Sciatic nerve (tissue), 2 donors: ENCODE data around the gene KSR1. TPM values are rescaled to one million over a fixed set of nuclear protein-coding genes. Genes with fewer than 3 reads are reported as not detected.
A peak's percentile ranks its signal among the peaks of the same experiment; 100 is the strongest.

Experiments
- ATAC-seq: fragments of 200-7000 bp; cut with Tn5 transposase; one replicate; pipeline ENCODE4 v1.9.1; 2020; ENCODE audit warnings: mild to moderate bottlenecking, moderate library complexity
- DNase-seq: peaks from one replicate; pipeline ENCODE4 v3.0.0-alpha.2; 2020; ENCODE audit warnings: low spot score
- intact Hi-C: fragments of 100-400 bp; cut with DNase I; formaldehyde crosslinking; loops from one replicate; pipeline ENCODE4 v1.14.2; 2022
- total RNA-seq: library from RNA; stranded (reverse); fragmentation: NEBNext Ultra II Directional; extraction: Animal tissue kit (Norgen Biotek cat#: 25700); gene quantifications from one replicate; pipeline ENCODE4 v1.2.1, GENCODE V29; 2021
- donor health status: DM: no; HTN: no; CAD: no.
- donor health status: DM: no; HTN: no; CAD: no.

The KSR1 gene
- total RNA-seq, 1 donor from 2014 or later: 82.2 TPM

- intact Hi-C loops: no loop called here
- ATAC-seq: peak; percentile 39
- DNase-seq: peak; percentile 72
Observed at GRCh38 chr17:27553019-27553511, 96.8 kb downstream of the KSR1 start.

- DNase-seq (no peak), ATAC-seq (no peak)
- intact Hi-C loops: no loop called here
Observed at GRCh38 chr17:27554152-27554551, 97.9 kb downstream of the KSR1 start.

- ATAC-seq (no peak), DNase-seq (no peak)
- intact Hi-C loops: no loop called here
Observed at GRCh38 chr17:27554911-27555310, 98.7 kb downstream of the KSR1 start.

- ATAC-seq: no peak
- intact Hi-C loops: no loop called here
Observed at GRCh38 chr17:27555339-27555738, 99.1 kb downstream of the KSR1 start.

GRCh38 chr17:27558341-27558740 lies 102.1 kb downstream of the KSR1 start:
- ATAC-seq (no peak), DNase-seq (no peak)
- intact Hi-C loops: no loop called here

More at GRCh38 chr17:27555339-27555738, 99.1 kb downstream of the KSR1 start:
- no peak for DNase-seq

- no peak for DNase-seq
- intact Hi-C loops: no loop called here
- peak; percentile 16 for ATAC-seq
Observed at GRCh38 chr17:27558842-27559505, 102.7 kb downstream of the KSR1 start.

GRCh38 chr17:27559506-27560481 lies 103.5 kb downstream of the KSR1 start:
- DNase-seq: peak; percentile 76
- intact Hi-C loops: no loop called here
- peak; percentile 86 for ATAC-seq

- intact Hi-C loops: no loop called here
- ATAC-seq: peak; percentile 6
- DNase-seq: no peak
Observed at GRCh38 chr17:27560668-27561067, 104.4 kb downstream of the KSR1 start.

GRCh38 chr17:27562777-27563455 lies 106.7 kb downstream of the KSR1 start:
- intact Hi-C loops: no loop called here
- ATAC-seq (no peak), DNase-seq (no peak)

GRCh38 chr17:27563532-27563931 lies 107.3 kb downstream of the KSR1 start:
- no peak for ATAC-seq
- intact Hi-C loops: no loop called here
- DNase-seq: no peak

GRCh38 chr17:27564463-27564862 lies 108.2 kb downstream of the KSR1 start:
- DNase-seq (no peak), ATAC-seq (no peak)
- intact Hi-C loops: no loop called here

- DNase-seq (no peak), ATAC-seq (no peak)
- intact Hi-C loops: no loop called here
Observed at GRCh38 chr17:27565874-27566670, 109.8 kb downstream of the KSR1 start.

GRCh38 chr17:27566671-27567562 lies 110.7 kb downstream of the KSR1 start:
- intact Hi-C loops: no loop called here
- DNase-seq: no peak
- ATAC-seq: peak; percentile 8

GRCh38 chr17:27567563-27567859 lies 111.3 kb downstream of the KSR1 start:
- DNase-seq (no peak), ATAC-seq (no peak)
- intact Hi-C loops: no loop called here

- intact Hi-C loops: no loop called here
- ATAC-seq (no peak), DNase-seq (no peak)
Observed at GRCh38 chr17:27568216-27568615, 112.0 kb downstream of the KSR1 start.

GRCh38 chr17:27568811-27569210 lies 112.6 kb downstream of the KSR1 start:
- DNase-seq (no peak), ATAC-seq (no peak)
- intact Hi-C loops: no loop called here

- ATAC-seq (no peak), DNase-seq (no peak)
- intact Hi-C loops: no loop called here
Observed at GRCh38 chr17:27569257-27569722, 113.0 kb downstream of the KSR1 start.
